Naive thymus-derived CD4-positive, alpha-beta T cell (primary cell): ENCODE measurements around the gene ANKH. TPM values are rescaled to one million over a fixed set of nuclear protein-coding genes. Genes with fewer than 3 reads are reported as not detected.

Experiments
- ATAC-seq: fragments of 150-1000 bp; cut with Tn5 transposase; 2 replicates; pipeline ENCODE4 v1.10.0; 2021; ENCODE audit warnings: mild to moderate bottlenecking, moderate library complexity
- CTCF ChIA-PET: fragments of 350-600 bp; sonication (Branson Sonifier 250); formaldehyde crosslinking; loops from one replicate; lab custom pipeline; 2021; ENCODE audit warnings: antibody characterized with exemption; lab: Charles Lee
- POLR2A ChIA-PET: fragments of 350-600 bp; sonication (Branson Sonifier 250); formaldehyde crosslinking; loops from one replicate; lab custom pipeline; 2021; ENCODE audit warnings: antibody characterized with exemption, inconsistent platforms; lab: Charles Lee
- DNase-seq, 9 donors: peaks; one replicate each; pipeline versions ENCODE4 v3.0.0 to v3.0.0-alpha.2; 2020 to 2022; ENCODE audit warnings: mixed read lengths in 1 of 9
- H3K27ac ChIP-seq: one replicate; pipeline ENCODE4 v1.7.0; 2013; ENCODE audit warnings: mild to moderate bottlenecking, low read depth, low read length, moderate library complexity
- H3K27me3 ChIP-seq, 2 donors: one replicate each; pipeline ENCODE4 v1.7.0; 2013; ENCODE audit warnings: low read length in 2 of 2, mild to moderate bottlenecking in 2 of 2, moderate library complexity in 2 of 2; ENCODE audit not compliant: control insufficient read depth in 2 of 2, insufficient read depth in 2 of 2
- H3K36me3 ChIP-seq, 3 experiments: 1 replicate in 2 of 3; 2 replicates in 1 of 3; pipeline ENCODE4 v1.7.0; 2013; ENCODE audit warnings: low read length in 3 of 3, mild to moderate bottlenecking in 3 of 3, moderate library complexity in 1 of 3; ENCODE audit not compliant: insufficient read depth in 3 of 3, control insufficient read depth in 2 of 3
- H3K4me1 ChIP-seq, 2 donors: one replicate each; pipeline ENCODE4 v1.7.0; 2013; ENCODE audit warnings: low read length in 2 of 2, mild to moderate bottlenecking in 2 of 2, moderate library complexity in 1 of 2; ENCODE audit not compliant: control insufficient read depth in 2 of 2, insufficient read depth in 2 of 2
- H3K4me3 ChIP-seq: 2 replicates; pipeline ENCODE4 v1.7.0; 2013; ENCODE audit warnings: mild to moderate bottlenecking, low read length
- H3K9me3 ChIP-seq, 3 experiments: 1 replicate in 2 of 3; 2 replicates in 1 of 3; pipeline ENCODE4 v1.7.0; 2013; ENCODE audit warnings: low read length in 3 of 3; ENCODE audit not compliant: control insufficient read depth in 2 of 3
- H3K27ac Mint-ChIP-seq, 9 donors: one replicate each; pipeline ENCODE4 v1.8.0; 2020 to 2022; ENCODE audit warnings: mixed read lengths in 9 of 9, mild to moderate bottlenecking in 8 of 9, moderate library complexity in 5 of 9, inconsistent platforms in 2 of 9
- H3K27me3 Mint-ChIP-seq, 5 donors: one replicate each; pipeline ENCODE4 v1.8.0; 2021 to 2022; ENCODE audit warnings: mixed read lengths in 5 of 5, mild to moderate bottlenecking in 1 of 5
- H3K36me3 Mint-ChIP-seq, 5 donors: one replicate each; pipeline ENCODE4 v1.8.0; 2020 to 2022; ENCODE audit warnings: mixed read lengths in 5 of 5, mild to moderate bottlenecking in 3 of 5, inconsistent platforms in 1 of 5
- H3K4me1 Mint-ChIP-seq, 7 donors: one replicate each; pipeline ENCODE4 v1.8.0; 2020 to 2022; ENCODE audit warnings: mixed read lengths in 7 of 7, mild to moderate bottlenecking in 3 of 7, inconsistent platforms in 1 of 7
- H3K4me3 Mint-ChIP-seq, 10 donors: one replicate each; pipeline ENCODE4 v1.8.0; 2020 to 2022; ENCODE audit warnings: mild to moderate bottlenecking in 10 of 10, mixed read lengths in 10 of 10, moderate library complexity in 6 of 10, inconsistent platforms in 2 of 10
- H3K9me3 Mint-ChIP-seq, 11 donors: one replicate each; pipeline ENCODE4 v1.8.0; 2020 to 2022; ENCODE audit warnings: mixed read lengths in 11 of 11, mild to moderate bottlenecking in 4 of 11, inconsistent platforms in 1 of 11, moderate library complexity in 1 of 11
- intact Hi-C, 2 donors: fragments of 100-400 bp; cut with micrococcal nuclease; formaldehyde crosslinking; loops; one replicate each; pipeline ENCODE4 v1.15.1; 2023
- polyA plus RNA-seq, 2 donors: library from polyadenylated mRNA; unstranded; fragments of 300-500 nt; fragmentation: Illumina TruSeq; gene quantifications; one replicate each; pipeline ENCODE4 v1.2.3, GENCODE V29; 2021
- total RNA-seq, 6 experiments: library from RNA in 5 of 6; stranded (reverse) in 5 of 6; gene quantifications; 1 replicate in 5 of 6; 2 replicates in 1 of 6; pipeline ENCODE4 v1.2.3 and lab custom pipeline; 2021 to 2026

The ANKH gene
- total and polyA plus RNA-seq, 7 experiments from 2014 or later, result 35.9 to 190 (median 69.5) TPM

DNA sequence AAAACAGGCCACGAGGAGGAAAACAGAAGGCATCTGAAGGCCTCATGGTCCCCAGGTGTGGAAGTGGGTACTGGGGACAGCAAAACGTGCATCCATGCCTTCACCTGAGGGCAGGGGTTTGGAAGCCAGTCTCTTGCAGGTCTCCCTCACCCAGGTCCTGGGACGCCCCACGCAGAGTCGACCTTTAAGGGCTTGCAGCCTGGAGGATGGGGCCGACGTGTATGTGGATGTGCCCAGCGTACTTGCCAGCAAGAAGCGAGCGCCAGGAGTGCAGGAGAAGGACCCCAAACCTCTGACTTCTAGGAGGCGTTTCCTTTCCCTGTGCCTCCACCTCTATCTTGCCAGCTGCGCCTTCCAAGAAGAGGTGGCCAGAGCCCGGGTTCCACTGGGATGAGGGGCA is 141.1 kb downstream of the ANKH start:
- Histone ChIP-seq H3K27me3 (no peaks in the 10 kb centered on the region), H3K4me1 (peaks cover 0 to 4% of the 10 kb centered on the region in 2 donors), H3K36me3 (peaks cover 0 to 56% (median 0%) of the 10 kb centered on the region in 3 experiments), H3K4me3 (no peak overlapping the region), H3K27ac (no peak overlapping the region), H3K9me3 (no peaks in the 10 kb centered on the region)
- ChIA-PET POLR2A (no interaction called here), CTCF (interaction anchor here (1.8 kb wide), 1 partner anchor 46 kb away, joined by 7 read pairs; no protein-coding TSS in a partner anchor)
- H3K36me3 Mint-ChIP-seq, result peaks cover under 1 to 39% (median 6%) of the 10 kb centered on the region in 5 donors
- H3K27ac Mint-ChIP-seq, result peak overlapping the region in 6 of 9 donors; percentile 17 to 82 (median 59)
- H3K4me1 Mint-ChIP-seq, result peaks cover 2 to 15% (median 11%) of the 10 kb centered on the region in 7 donors
- intact Hi-C loops, result no loop called here
- ATAC-seq (no peak), DNase-seq (no peak)
- no peaks in the 10 kb centered on the region for H3K9me3 Mint-ChIP-seq
- H3K27me3 Mint-ChIP-seq, result no peaks in the 10 kb centered on the region
- H3K4me3 Mint-ChIP-seq, result no peak overlapping the region

DNA sequence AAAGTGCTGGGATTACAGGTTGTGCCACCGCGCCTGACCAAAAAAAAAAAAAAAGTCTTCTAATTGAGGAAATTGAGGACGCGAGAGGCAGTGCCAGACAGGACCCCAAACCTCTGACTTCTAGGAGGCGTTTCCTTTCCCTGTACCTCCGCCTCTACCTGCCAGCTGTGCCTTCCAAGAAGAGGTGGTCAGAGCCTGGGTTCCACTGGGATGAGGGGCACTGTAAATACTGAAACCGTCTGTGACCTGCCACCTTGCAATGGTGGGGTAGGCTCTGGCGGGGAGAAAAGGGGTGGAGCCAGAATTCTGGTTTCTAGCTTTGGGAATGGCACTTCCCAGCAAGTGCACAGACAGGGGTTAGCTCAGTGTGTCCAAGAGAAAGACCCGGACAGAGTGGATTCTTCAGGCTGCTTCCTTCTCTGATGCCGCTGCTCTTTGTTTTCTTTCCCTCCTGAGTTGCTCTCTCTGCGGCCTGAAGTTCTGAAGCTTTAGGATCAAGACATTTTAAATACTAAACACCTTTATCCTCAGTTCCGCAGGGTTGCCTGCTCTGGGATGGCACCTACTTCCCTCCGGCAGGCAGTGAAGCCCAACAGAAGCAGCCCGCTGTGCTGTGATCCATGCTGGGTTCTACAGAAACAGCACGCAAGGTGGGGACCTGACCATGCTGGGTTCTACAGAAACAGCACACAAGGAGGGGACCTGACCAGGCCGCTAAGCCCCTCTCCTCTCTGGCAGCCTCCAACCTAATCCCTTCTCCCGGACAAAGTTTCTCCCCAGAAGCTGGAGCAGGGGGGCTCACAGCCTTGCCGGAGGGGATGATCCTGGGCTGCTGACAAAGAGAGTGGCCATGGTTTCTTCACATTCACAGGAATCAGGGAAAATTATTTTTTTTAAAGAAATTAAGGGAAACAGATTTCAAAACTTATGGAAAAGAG is 141.9 kb downstream of the ANKH start:
- DNase-seq, result no peak
- Mint-ChIP-seq H3K36me3 (peaks cover 8 to 45% (median 11%) of the 10 kb centered on the region in 5 donors), H3K4me1 (peaks cover 2 to 15% (median 11%) of the 10 kb centered on the region in 7 donors), H3K4me3 (no peak overlapping the region), H3K9me3 (no peaks in the 10 kb centered on the region), H3K27ac (peak overlapping the region in 8 of 9 donors; percentile 17 to 67 (median 42)), H3K27me3 (no peaks in the 10 kb centered on the region)
- CTCF ChIA-PET, result interaction anchor here (0.9 to 4.2 kb wide), 3 partner anchors 14 to 45 kb away, joined by 7 to 20 read pairs (median 8); no protein-coding TSS in a partner anchor
- Histone ChIP-seq H3K36me3 (peaks cover 0 to 62% (median 0%) of the 10 kb centered on the region in 3 experiments), H3K9me3 (no peaks in the 10 kb centered on the region), H3K4me1 (peaks cover 0 to 4% of the 10 kb centered on the region in 2 donors), H3K4me3 (no peak overlapping the region), H3K27ac (no peak overlapping the region), H3K27me3 (no peaks in the 10 kb centered on the region)
- POLR2A ChIA-PET, result interaction anchor here (0.6 kb wide), 1 partner anchor 138 kb away, joined by 3 read pairs; no protein-coding TSS in a partner anchor
- intact Hi-C loops, result loop anchor here in 1 of 2 donors (5.0 kb wide), 1 partner anchor 83 kb away; no protein-coding TSS in a partner anchor
- ATAC-seq, result no peak

DNA sequence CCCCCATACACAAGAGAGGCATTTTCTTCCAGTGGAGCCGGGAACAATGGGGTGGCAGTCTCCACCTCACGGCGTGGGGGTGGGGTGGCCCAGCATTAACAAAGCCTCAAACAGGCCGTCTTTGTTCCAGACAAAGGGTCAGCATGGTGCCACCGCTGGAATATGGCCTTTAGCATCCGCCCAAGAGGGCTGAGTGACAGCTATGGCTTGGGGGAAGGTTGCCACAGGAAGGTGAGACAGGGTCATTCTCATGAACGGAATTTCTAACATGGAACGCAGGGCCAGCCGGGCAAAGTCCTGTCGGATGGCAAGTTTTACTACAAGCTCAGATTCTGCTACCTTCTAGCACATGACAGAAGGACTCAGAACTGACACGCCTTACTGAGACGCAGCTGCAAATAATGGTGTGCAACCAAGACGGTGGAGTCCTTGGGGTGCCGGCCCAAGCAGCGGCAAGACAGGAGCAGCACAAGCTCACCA is 143.1 kb downstream of the ANKH start:
- no peak for ATAC-seq
- intact Hi-C loops, result loop anchor here in 1 of 2 donors (5.0 kb wide), 1 partner anchor 84 kb away; no protein-coding TSS in a partner anchor
- Histone ChIP-seq H3K27ac (no peak overlapping the region), H3K4me3 (no peak overlapping the region), H3K9me3 (no peaks in the 10 kb centered on the region), H3K27me3 (no peaks in the 10 kb centered on the region), H3K36me3 (peaks cover 0 to 51% (median 0%) of the 10 kb centered on the region in 3 experiments), H3K4me1 (peaks cover 0 to 4% of the 10 kb centered on the region in 2 donors)
- DNase-seq, result no peak
- Mint-ChIP-seq H3K9me3 (no peaks in the 10 kb centered on the region), H3K4me3 (no peak overlapping the region), H3K27ac (peak overlapping the region in 4 of 9 donors; percentile 25 to 79 (median 46)), H3K36me3 (peaks cover 8 to 43% (median 9%) of the 10 kb centered on the region in 5 donors), H3K4me1 (peaks cover 2 to 15% (median 11%) of the 10 kb centered on the region in 7 donors), H3K27me3 (no peaks in the 10 kb centered on the region)
- ChIA-PET CTCF (interaction anchor here (0.7 to 4.2 kb wide), 8 partner anchors 8 to 281 kb away, joined by 3 to 49 read pairs (median 5); no protein-coding TSS in a partner anchor), POLR2A (interaction anchor here (1.1 kb wide), 1 partner anchor 271 kb away, joined by 3 read pairs; no protein-coding TSS in a partner anchor)

DNA sequence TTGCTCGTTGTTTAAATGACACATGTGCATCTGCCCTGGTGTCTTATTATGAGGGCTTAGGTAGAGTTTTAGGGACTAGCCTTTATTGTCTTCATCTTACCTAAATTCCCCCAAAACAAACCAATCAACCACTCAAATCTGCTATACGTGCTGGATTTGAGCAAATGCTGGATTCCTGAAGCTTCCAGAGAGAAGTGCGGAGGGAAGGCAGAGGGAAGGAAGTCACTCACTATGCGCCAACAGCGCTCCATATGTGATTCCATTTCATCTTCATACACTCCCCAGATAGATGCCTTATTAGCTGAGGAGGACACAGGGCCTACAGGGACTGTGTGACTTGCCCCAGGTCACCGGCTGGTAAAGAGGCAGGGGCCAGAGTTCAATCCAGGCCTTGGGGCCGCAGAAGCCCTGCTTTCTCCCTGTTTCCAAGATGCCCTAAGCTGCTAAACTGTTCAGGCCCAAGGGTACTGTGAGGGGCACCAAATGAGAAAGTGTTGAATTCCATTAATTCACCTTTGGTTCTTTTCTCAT is 143.6 kb downstream of the ANKH start:
- Mint-ChIP-seq H3K27ac (peak overlapping the region in 4 of 9 donors; percentile 42 to 79 (median 48)), H3K27me3 (no peaks in the 10 kb centered on the region), H3K36me3 (peaks cover 8 to 41% (median 10%) of the 10 kb centered on the region in 5 donors), H3K4me1 (peaks cover 4 to 16% (median 11%) of the 10 kb centered on the region in 7 donors), H3K4me3 (no peak overlapping the region), H3K9me3 (no peaks in the 10 kb centered on the region)
- Histone ChIP-seq H3K27me3 (no peaks in the 10 kb centered on the region), H3K4me1 (peaks cover 0 to 4% of the 10 kb centered on the region in 2 donors), H3K9me3 (no peaks in the 10 kb centered on the region), H3K36me3 (peaks cover 0 to 46% (median 0%) of the 10 kb centered on the region in 3 experiments), H3K4me3 (no peak overlapping the region), H3K27ac (no peak overlapping the region)
- intact Hi-C loops, result loop anchor here (1.0 to 5.0 kb wide), 10 partner anchors 22 to 286 kb away; partner anchors contain the start of gene ANKH (in 1 of the 2)
- ATAC-seq (no peak), DNase-seq (no peak)
- CTCF ChIA-PET, result interaction anchor here (0.8 to 4.2 kb wide), 11 partner anchors 9 to 282 kb away, joined by 3 to 49 read pairs (median 9); no protein-coding TSS in a partner anchor
- POLR2A ChIA-PET, result interaction anchor here (1.1 kb wide), 1 partner anchor 272 kb away, joined by 3 read pairs; no protein-coding TSS in a partner anchor

DNA sequence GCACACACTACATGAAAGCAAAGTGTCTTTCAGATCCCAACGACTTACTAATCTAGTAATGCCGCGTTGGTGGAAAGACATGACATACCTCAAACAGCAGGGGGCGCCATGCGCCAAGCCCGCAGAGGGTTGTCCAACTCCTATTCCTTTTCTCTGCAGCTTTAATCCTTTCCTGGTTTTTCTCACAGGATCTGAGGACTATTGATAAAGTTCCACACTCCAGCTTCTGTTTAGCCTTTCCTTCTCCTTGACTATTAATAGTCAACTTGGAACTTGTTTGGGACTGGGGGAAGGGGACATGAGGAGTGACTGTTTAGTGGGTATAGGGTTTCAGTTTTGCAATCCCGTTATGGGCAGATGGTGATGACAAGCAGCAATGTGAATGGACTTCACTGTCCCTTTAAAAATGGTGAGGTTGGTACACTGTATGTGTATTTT is 144.1 kb downstream of the ANKH start:
- POLR2A ChIA-PET, result interaction anchor here (0.9 to 1.2 kb wide), 4 partner anchors 14 to 272 kb away, joined by 3 to 6 read pairs (median 3); no protein-coding TSS in a partner anchor

More for the DNA sequence above, 144.1 kb downstream of the ANKH start:
- no peaks in the 10 kb centered on the region for H3K9me3 Mint-ChIP-seq
- peaks cover 9 to 42% (median 14%) of the 10 kb centered on the region in 5 donors for H3K36me3 Mint-ChIP-seq
- CTCF ChIA-PET, result interaction anchor here (0.6 to 4.2 kb wide), 21 partner anchors 10 to 310 kb away, joined by 3 to 49 read pairs (median 5); no protein-coding TSS in a partner anchor
- peak overlapping the region in 5 of 9 donors; percentile 5 to 49 (median 42) for H3K27ac Mint-ChIP-seq
- H3K27me3 ChIP-seq, result no peaks in the 10 kb centered on the region
- H3K4me3 ChIP-seq, result no peak overlapping the region
- intact Hi-C loops, result loop anchor here (1.0 to 5.0 kb wide), 10 partner anchors 21 to 287 kb away; partner anchors contain the start of gene ANKH (in 1 of the 2)
- ATAC-seq, result peak; percentile 77
- no peak overlapping the region for H3K27ac ChIP-seq
- peaks cover 0 to 4% of the 10 kb centered on the region in 2 donors for H3K4me1 ChIP-seq
- no peaks in the 10 kb centered on the region for H3K27me3 Mint-ChIP-seq
- peak; percentile 47 to 79 (median 69) for DNase-seq
- peaks cover 0 to 41% (median 0%) of the 10 kb centered on the region in 3 experiments for H3K36me3 ChIP-seq
- H3K9me3 ChIP-seq, result no peaks in the 10 kb centered on the region
- no peak overlapping the region for H3K4me3 Mint-ChIP-seq
- peaks cover 8 to 22% (median 16%) of the 10 kb centered on the region in 7 donors for H3K4me1 Mint-ChIP-seq
